SU-DHL-6 (cell line): ENCODE results near the gene PRSS21.
A peak's percentile ranks its signal among the peaks of the same experiment; 100 is the strongest.

Source experiments
- H2AFZ ChIP-seq: fragments of 200-600 bp; sonication (generic); 2 replicates; pipeline ENCODE4 v1.6.1; 2014; ENCODE audit warnings: low read depth, mild to moderate bottlenecking, moderate library complexity, mixed read lengths, antibody characterized with exemption, low read length; ENCODE audit not compliant: severe bottlenecking
- H3F3A ChIP-seq: fragments of 200-600 bp; shearing (Covaris generic); 2 replicates; pipeline ENCODE4 v1.6.0; 2016; ENCODE audit warnings: antibody characterized with exemption, mild to moderate bottlenecking; ENCODE audit not compliant: insufficient read depth
- H3K27ac ChIP-seq: fragments of 200-600 bp; sonication (generic); 2 replicates; pipeline ENCODE4 v1.5.1; 2016; ENCODE audit warnings: low read depth, mild to moderate bottlenecking, low read length, moderate library complexity, mixed read lengths
- H3K27me3 ChIP-seq: fragments of 200-600 bp; sonication (generic), shearing (Covaris generic); 2 replicates; pipeline ENCODE4 v1.6.0; 2014; ENCODE audit warnings: mild to moderate bottlenecking, low read length
- H3K36me3 ChIP-seq: fragments of 200-600 bp; sonication (generic); 2 replicates; pipeline ENCODE4 v1.6.1; 2014; ENCODE audit warnings: mild to moderate bottlenecking, low read length, mixed read lengths
- H3K4me2 ChIP-seq: fragments of 300-600, 200-600 bp; shearing (Covaris generic), sonication (generic); 2 replicates; pipeline ENCODE4 v1.6.0; 2014; ENCODE audit warnings: low read length, low read depth, mild to moderate bottlenecking; ENCODE audit not compliant: poor library complexity, severe bottlenecking
- H3K4me3 ChIP-seq: fragments of 200-600 bp; sonication (generic); 2 replicates; pipeline ENCODE4 v1.5.1; 2014; ENCODE audit warnings: antibody characterized with exemption, low read length, mild to moderate bottlenecking, mixed read lengths; ENCODE audit not compliant: insufficient read depth, poor library complexity, severe bottlenecking
- H3K79me2 ChIP-seq: fragments of 200-600 bp; sonication (generic); 2 replicates; pipeline ENCODE4 v1.6.1; 2014; ENCODE audit warnings: mild to moderate bottlenecking, low read length, moderate library complexity; ENCODE audit not compliant: insufficient read depth
- H3K9ac ChIP-seq: fragments of 200-600 bp; sonication (generic); 2 replicates; pipeline ENCODE4 v1.7.0; 2014; ENCODE audit warnings: mild to moderate bottlenecking, low read length
- H3K9me2 ChIP-seq: fragments of 200-600 bp; sonication (generic); replicated peaks from 2 replicates; pipeline ENCODE4 v1.6.1; 2014; ENCODE audit warnings: low read length; ENCODE audit not compliant: insufficient read depth
- H3K9me3 ChIP-seq: fragments of 200-600 bp; sonication (generic); 2 replicates; pipeline ENCODE4 v1.6.1; 2014; ENCODE audit warnings: low read length, mixed read lengths; ENCODE audit not compliant: insufficient read depth
- H4K20me1 ChIP-seq: fragments of 200-600 bp; sonication (generic); 2 replicates; pipeline ENCODE4 v1.6.1; 2014; ENCODE audit warnings: low read depth, mild to moderate bottlenecking, antibody characterized with exemption, low read length, moderate library complexity, mixed read lengths
- EZH2phosphoT487 ChIP-seq: fragments of 200-600 bp; sonication (generic), shearing (Covaris generic); conservative IDR thresholded peaks from 2 replicates; pipeline ENCODE4 v1.6.1; 2018; ENCODE audit warnings: mild to moderate bottlenecking, antibody characterized with exemption, low read length, moderate library complexity, mixed read lengths
- TF ChIP-seq, protein P1 (sequence below): fragments of 200-600 bp; sonication (generic); IDR thresholded peaks from one replicate; pipeline ENCODE4 v1.5.1; 2017; ENCODE audit warnings: antibody characterized with exemption, mild to moderate bottlenecking, low read length, moderate library complexity; ENCODE audit not compliant: insufficient read depth, poor library complexity, severe bottlenecking

The PRSS21 gene

DNA sequence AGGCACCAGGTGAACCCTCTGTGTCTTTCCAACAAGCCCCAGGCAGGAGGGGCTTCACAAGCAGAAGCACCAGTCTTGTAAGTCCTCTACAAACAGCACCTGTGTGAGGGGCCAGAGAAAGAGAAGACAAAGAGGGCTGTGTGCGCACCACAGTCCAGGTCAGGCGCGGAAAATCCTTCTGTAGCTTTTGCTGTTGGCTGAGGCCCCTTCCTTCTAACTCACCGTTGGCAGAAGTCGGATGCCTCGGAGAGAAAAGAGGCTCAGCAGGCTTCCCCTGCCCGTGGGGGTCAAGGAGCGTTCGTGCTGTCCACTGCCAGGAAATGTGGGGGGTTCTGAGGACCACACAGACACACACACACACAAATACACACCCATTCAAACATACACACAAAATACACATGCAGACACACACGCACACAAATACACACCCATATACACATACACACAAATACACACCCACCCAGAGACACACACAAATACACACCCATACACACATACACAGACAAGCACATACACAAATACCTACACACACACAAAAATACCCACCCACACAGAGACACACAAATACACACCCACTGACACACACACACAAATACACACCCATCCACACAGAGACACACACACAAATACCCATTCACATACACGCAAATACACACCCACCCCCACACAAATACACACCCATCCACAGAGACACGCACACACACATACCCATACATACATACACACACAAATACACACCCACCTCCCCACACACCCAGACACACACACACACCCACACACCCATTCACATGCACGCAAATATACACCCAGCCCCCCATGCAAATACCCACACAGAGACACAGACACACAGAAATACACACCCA, 19.8 kb downstream of the PRSS21 start:
- no peak overlapping the region for H3K27ac ChIP-seq
- H3K27me3 ChIP-seq, result no peaks in the 10 kb centered on the region
- H3K9me2 ChIP-seq, result no peaks in the 10 kb centered on the region
- H3K4me3 ChIP-seq, result no peak overlapping the region
- no peak overlapping the region for H3K4me2 ChIP-seq
- H3K9ac ChIP-seq, result no peak overlapping the region
- H3K79me2 ChIP-seq, result no peaks in the 10 kb centered on the region
- H3K36me3 ChIP-seq, result no peaks in the 10 kb centered on the region
- TF ChIP-seq EZH2phosphoT487, result no peak
- TF ChIP-seq, protein P1, sequence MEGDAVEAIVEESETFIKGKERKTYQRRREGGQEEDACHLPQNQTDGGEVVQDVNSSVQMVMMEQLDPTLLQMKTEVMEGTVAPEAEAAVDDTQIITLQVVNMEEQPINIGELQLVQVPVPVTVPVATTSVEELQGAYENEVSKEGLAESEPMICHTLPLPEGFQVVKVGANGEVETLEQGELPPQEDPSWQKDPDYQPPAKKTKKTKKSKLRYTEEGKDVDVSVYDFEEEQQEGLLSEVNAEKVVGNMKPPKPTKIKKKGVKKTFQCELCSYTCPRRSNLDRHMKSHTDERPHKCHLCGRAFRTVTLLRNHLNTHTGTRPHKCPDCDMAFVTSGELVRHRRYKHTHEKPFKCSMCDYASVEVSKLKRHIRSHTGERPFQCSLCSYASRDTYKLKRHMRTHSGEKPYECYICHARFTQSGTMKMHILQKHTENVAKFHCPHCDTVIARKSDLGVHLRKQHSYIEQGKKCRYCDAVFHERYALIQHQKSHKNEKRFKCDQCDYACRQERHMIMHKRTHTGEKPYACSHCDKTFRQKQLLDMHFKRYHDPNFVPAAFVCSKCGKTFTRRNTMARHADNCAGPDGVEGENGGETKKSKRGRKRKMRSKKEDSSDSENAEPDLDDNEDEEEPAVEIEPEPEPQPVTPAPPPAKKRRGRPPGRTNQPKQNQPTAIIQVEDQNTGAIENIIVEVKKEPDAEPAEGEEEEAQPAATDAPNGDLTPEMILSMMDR, result no peak
- no peaks in the 10 kb centered on the region for H3K9me3 ChIP-seq
- no peaks in the 10 kb centered on the region for H3F3A ChIP-seq
- no peaks in the 10 kb centered on the region for H4K20me1 ChIP-seq
- H2AFZ ChIP-seq, result no peak overlapping the region

DNA sequence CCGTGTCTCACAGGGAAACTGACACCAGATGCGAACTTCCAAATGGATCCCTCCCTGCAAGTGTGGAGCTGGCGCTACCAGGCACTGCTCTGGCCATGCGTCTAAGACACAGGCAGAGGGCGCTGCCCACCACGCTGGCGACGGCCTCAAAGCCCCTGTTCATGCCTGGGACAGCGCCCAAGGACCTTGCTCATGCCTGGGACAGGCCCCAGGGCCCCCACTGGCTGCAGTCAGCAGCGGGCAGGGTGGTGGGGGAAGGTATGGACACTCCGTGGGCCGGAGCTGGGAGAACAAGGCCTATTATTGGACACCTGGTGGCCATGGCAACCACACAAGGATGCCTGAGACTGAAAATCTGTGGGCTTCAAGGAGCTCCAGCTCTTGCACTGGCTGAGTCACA, 21.9 kb downstream of the PRSS21 start:
- no peaks in the 10 kb centered on the region for H3K36me3 ChIP-seq
- no peaks in the 10 kb centered on the region for H3K9me2 ChIP-seq
- H3K9ac ChIP-seq, result no peak overlapping the region
- H3K27ac ChIP-seq, result no peak overlapping the region
- no peaks in the 10 kb centered on the region for H3K79me2 ChIP-seq
- no peaks in the 10 kb centered on the region for H4K20me1 ChIP-seq
- H3K4me2 ChIP-seq, result no peak overlapping the region
- TF ChIP-seq, protein P1, result peak; percentile 59
- TF ChIP-seq EZH2phosphoT487, result no peak
- H3F3A ChIP-seq, result no peaks in the 10 kb centered on the region
- H3K9me3 ChIP-seq, result no peaks in the 10 kb centered on the region
- H2AFZ ChIP-seq, result no peak overlapping the region
- no peak overlapping the region for H3K4me3 ChIP-seq
- H3K27me3 ChIP-seq, result no peaks in the 10 kb centered on the region

DNA sequence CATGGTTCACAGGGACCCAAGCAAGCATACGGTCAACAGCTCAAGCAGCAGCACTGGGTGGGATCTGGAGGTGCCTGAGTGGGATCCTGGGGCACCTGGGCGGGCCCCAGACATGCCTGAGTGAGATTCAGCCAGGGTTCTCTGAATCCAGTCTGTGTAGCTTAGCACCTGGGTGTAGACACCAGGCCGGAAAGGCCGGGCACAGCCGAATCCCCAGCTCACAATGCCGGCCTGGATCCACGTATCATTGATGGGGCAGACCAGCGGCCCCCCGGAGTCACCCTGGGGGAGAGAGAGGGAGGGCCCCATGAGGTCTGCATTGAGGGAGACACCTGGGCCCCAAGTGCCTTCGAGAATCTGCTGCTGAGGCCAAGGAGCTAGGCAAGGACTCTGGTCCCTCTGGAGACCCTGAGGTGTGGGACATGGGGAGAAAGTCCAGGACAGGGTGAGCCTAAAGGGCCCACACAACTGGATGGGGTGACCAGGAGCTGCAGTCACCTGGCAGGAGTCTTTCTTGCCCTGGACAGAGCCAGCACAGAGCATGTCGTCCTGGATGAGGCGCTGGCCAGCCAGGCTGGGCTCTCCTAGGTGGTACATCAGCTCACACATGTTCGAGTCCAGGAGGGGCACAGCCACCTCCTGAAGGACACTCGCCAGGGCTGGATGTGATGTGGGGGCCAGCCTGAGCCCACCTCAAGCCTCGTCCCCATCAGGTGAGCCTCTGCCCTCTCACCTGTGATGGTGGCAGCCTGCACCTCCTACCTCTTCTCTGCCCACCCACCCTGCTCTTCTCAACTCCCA, 22.8 kb downstream of the PRSS21 start:
- Histone ChIP-seq H3K79me2 (no peaks in the 10 kb centered on the region), H3K4me3 (no peak overlapping the region), H3K9me3 (no peaks in the 10 kb centered on the region), H3K4me2 (no peak overlapping the region), H2AFZ (no peak overlapping the region), H3K9ac (no peak overlapping the region), H3K27me3 (no peaks in the 10 kb centered on the region), H3K27ac (no peak overlapping the region), H4K20me1 (no peaks in the 10 kb centered on the region), H3K36me3 (no peaks in the 10 kb centered on the region), H3F3A (no peaks in the 10 kb centered on the region), H3K9me2 (no peaks in the 10 kb centered on the region)
- no peak for TF ChIP-seq EZH2phosphoT487
- TF ChIP-seq, protein P1, result no peak
